Measurements from ENCODE around the gene C9. TPM values are rescaled to one million over a fixed set of nuclear protein-coding genes. Genes with fewer than 3 reads are reported as not detected.

The C9 gene
- total and polyA plus RNA-seq, 2 of the 4 experiments (the other 2 are of a cell fraction) = not detected

- POLR2A ChIA-PET (ENCODE audit: unreplicated experiment) = no interaction called here
- no peak overlapping the region for H2BK120ac ChIP-seq (ENCODE audit: low read depth, low read length)
- in situ Hi-C loops (cut with MboI; ENCODE audit: low sequenced_read_pairs) = loop anchor here (25.0 kb wide), 1 partner anchor 915 kb away; no protein-coding TSS in a partner anchor
- H3K9me3 ChIP-seq (ENCODE audit: control insufficient read depth, insufficient read depth, low read length) = no peaks in the 10 kb centered on the region
- no peak overlapping the region for H2AK5ac ChIP-seq (ENCODE audit: low read depth, low read length)
- H3K9me1 ChIP-seq (ENCODE audit: insufficient read depth, low read length) = no peaks in the 10 kb centered on the region
- H2AFZ ChIP-seq (replicated peaks; ENCODE audit: low read length, poor library complexity) = no peak overlapping the region
- no peak overlapping the region for H3K4me3 ChIP-seq (ENCODE audit: insufficient read depth, low read depth, low read length)
- intact Hi-C loops (cut with micrococcal nuclease) = no loop called here
- no peak overlapping the region for H2BK15ac ChIP-seq (ENCODE audit: low read depth, low read length)
- DNase-seq (no peak), ATAC-seq (ENCODE audit: low read depth) (no peak)
- no peak overlapping the region for H2BK5ac ChIP-seq (ENCODE audit: low read depth, low read length, poor library complexity, severe bottlenecking)
- H3K14ac ChIP-seq (replicated peaks; ENCODE audit: low read depth, low read length) = no peak overlapping the region
- H3K18ac ChIP-seq (ENCODE audit: low read depth, low read length) = no peak overlapping the region
- H3K9ac ChIP-seq (ENCODE audit: low read depth, low read length) = no peak overlapping the region
- no peak overlapping the region for H3K4ac ChIP-seq (ENCODE audit: low read depth, low read length)
- CTCF ChIA-PET = no interaction called here
- H2BK20ac ChIP-seq (ENCODE audit: low read depth, low read length) = no peak overlapping the region
- no peak overlapping the region for H2AK9ac ChIP-seq (replicated peaks; ENCODE audit: low read depth, low read length, poor library complexity)
- no CpG with 5 or more reads among the region's 1 CpG for WGBS, 2 experiments (ENCODE audit: extremely low coverage in 2 of 2, insufficient read length in 1 of 2)
- TF ChIP-seq POLR2A (IDR thresholded peaks at IDR 0.05; ENCODE audit: low read depth, low read length) = no peak
- TF ChIP-seq SMC3 (IDR thresholded peaks at IDR 0.05; ENCODE audit: low read depth, low read length) = no peak
- no peak for TF ChIP-seq MXI1 (IDR thresholded peaks at IDR 0.05; ENCODE audit: borderline replicate concordance, low read depth, low read length)
- no peak overlapping the region for H3K56ac ChIP-seq (ENCODE audit: extremely low read depth, insufficient read depth, low read length)
- dilution Hi-C loops (cut with HindIII; ENCODE audit: low sequenced_read_pairs, unreplicated experiment) = no loop called here
- H3K4me1 ChIP-seq (ENCODE audit: control insufficient read depth, insufficient read depth, low read length) = no peaks in the 10 kb centered on the region
- H3K23ac ChIP-seq (ENCODE audit: low read depth, low read length) = no peak overlapping the region
- H3K27me3 ChIP-seq (ENCODE audit: control insufficient read depth, insufficient read depth, low read length) = peaks cover 5% of the 10 kb centered on the region
- H3K27ac ChIP-seq (ENCODE audit: insufficient read depth, low read length) = no peak overlapping the region
- H3K36me3 ChIP-seq (ENCODE audit: control insufficient read depth, insufficient read depth, low read length) = no peaks in the 10 kb centered on the region
- no peak overlapping the region for H4K5ac ChIP-seq (ENCODE audit: low read depth, low read length)
- no peaks in the 10 kb centered on the region for H4K20me1 ChIP-seq (ENCODE audit: insufficient read depth, low read length)
- H3K79me1 ChIP-seq (ENCODE audit: low read depth in 1 of 2, low read length in 2 of 2) = no peaks in the 10 kb centered on the region
- H4K91ac ChIP-seq (ENCODE audit: insufficient read depth, low read depth, low read length) = no peak overlapping the region
- no TSS peak for BruUV-seq (replicated peaks)
- no peak overlapping the region for H4K8ac ChIP-seq (ENCODE audit: low read depth in 2 of 2, low read length in 2 of 2)
- H3K4me2 ChIP-seq (ENCODE audit: low read depth, low read length) = no peak overlapping the region
Observed at GRCh38 chr5:39302472-39302871, 61.8 kb downstream of the C9 start.
